HepG2 (cell line): ENCODE results near the gene TOR4A. TPM values are rescaled to one million over a fixed set of nuclear protein-coding genes. Genes with fewer than 3 reads are reported as not detected.

ENCODE experiments used
- AGO1 ChIP-seq: fragments of 200-400 bp; formaldehyde crosslinking; IDR thresholded peaks from 2 replicates; pipeline ENCODE4 v1.6.1; 2017; ENCODE audit warnings: mild to moderate bottlenecking, low read depth, low read length, moderate library complexity; ENCODE audit not compliant: poor library complexity, severe bottlenecking
- ARNTL ChIP-seq: sonication (generic); formaldehyde crosslinking; IDR thresholded peaks from 2 replicates; pipeline ENCODE4 v1.4.0; 2020; ENCODE audit warnings: mild to moderate bottlenecking, missing genetic modification reagents
- HCFC1 ChIP-seq: fragments of 150-350 bp; IDR thresholded peaks from 2 replicates; pipeline ENCODE4 v1.6.1; 2014; ENCODE audit warnings: low read depth, low read length
- HIC2 ChIP-seq: sonication (generic); formaldehyde crosslinking; IDR thresholded peaks from 2 replicates; pipeline ENCODE4 v1.9.0; 2022; ENCODE audit warnings: low read depth, missing genetic modification reagents
- HINFP ChIP-seq: sonication (generic); formaldehyde crosslinking; IDR thresholded peaks from 2 replicates; pipeline ENCODE4 v1.4.0; 2020; ENCODE audit warnings: low read depth, mild to moderate bottlenecking, missing genetic modification reagents
- KLF9 ChIP-seq: IDR thresholded peaks from 2 replicates; pipeline ENCODE4 v1.6.1; 2016; ENCODE audit warnings: low read depth
- MYC ChIP-seq: sonication (generic); formaldehyde crosslinking; IDR thresholded peaks from 2 replicates; pipeline ENCODE4 v1.9.0; 2021; ENCODE audit warnings: missing genetic modification reagents, borderline replicate concordance
- NFIB ChIP-seq: sonication (generic); formaldehyde crosslinking; IDR thresholded peaks from 2 replicates; pipeline ENCODE4 v1.9.0; 2021; ENCODE audit warnings: missing genetic modification reagents, mild to moderate bottlenecking, borderline replicate concordance
- RXRA ChIP-seq: sonication (generic); formaldehyde crosslinking; IDR thresholded peaks from 2 replicates; pipeline ENCODE4 v1.5.1; 2020; ENCODE audit warnings: missing genetic modification reagents
- SMARCC2 ChIP-seq: fragments of 450-650 bp; IDR thresholded peaks from 2 replicates; pipeline ENCODE4 v1.6.1; 2017; ENCODE audit warnings: antibody characterized with exemption, mild to moderate bottlenecking
- TARDBP ChIP-seq: sonication (generic); formaldehyde crosslinking; IDR thresholded peaks from 2 replicates; pipeline ENCODE4 v1.8.0; 2022; ENCODE audit warnings: mild to moderate bottlenecking, missing genetic modification reagents
- ZFP91 ChIP-seq: sonication (generic); formaldehyde crosslinking; IDR thresholded peaks from 2 replicates; pipeline ENCODE4 v1.9.0; 2022; ENCODE audit warnings: missing genetic modification reagents, mild to moderate bottlenecking, borderline replicate concordance
- ZFX ChIP-seq: sonication (generic); formaldehyde crosslinking; IDR thresholded peaks from 2 replicates; pipeline ENCODE4 v1.4.0; 2020; ENCODE audit warnings: mild to moderate bottlenecking, low read depth, missing genetic modification reagents, moderate library complexity
- ZNF501 ChIP-seq: sonication (generic); formaldehyde crosslinking; IDR thresholded peaks from 2 replicates; pipeline ENCODE4 v1.5.1; 2020; ENCODE audit warnings: mild to moderate bottlenecking, moderate library complexity, missing genetic modification reagents
- ZNF609 ChIP-seq: sonication (generic); formaldehyde crosslinking; IDR thresholded peaks from 2 replicates; pipeline ENCODE4 v1.4.0; 2020; ENCODE audit warnings: mild to moderate bottlenecking, missing genetic modification reagents, borderline replicate concordance
- ZNF878 ChIP-seq: sonication (generic); formaldehyde crosslinking; IDR thresholded peaks from 2 replicates; pipeline ENCODE4 v1.8.1; 2023; ENCODE audit warnings: mild to moderate bottlenecking, missing genetic modification reagents, moderate library complexity
- polyA plus RNA-seq, 8 experiments: library from polyadenylated mRNA; depleted of rRNA in 3 of 8; stranded (reverse) in 7 of 8; unstranded in 1 of 8; fragments of >200 nt; fragmentation: Illumina TruSeq in 4 of 8; extraction: Trizol in 4 of 8; gene quantifications; 2 replicates each; pipeline versions ENCODE4 v1.2.1 to v1.2.3, GENCODE V29; 2011 to 2016; ENCODE audit warnings: low read depth in 4 of 8, missing spikeins in 1 of 8, mixed read lengths in 1 of 8; ENCODE audit not compliant: insufficient read depth in 1 of 8
- total RNA-seq, 5 experiments: library from RNA; depleted of rRNA; stranded (reverse); fragments of >200 nt; fragmentation: Illumina TruSeq; extraction: Trizol; gene quantifications; 2 replicates each; pipeline ENCODE4 v1.2.3, GENCODE V29; 2016; ENCODE audit warnings: low read depth in 1 of 5
- TF ChIP-seq, protein P1 (sequence below): sonication (generic); formaldehyde crosslinking; IDR thresholded peaks from 2 replicates; pipeline ENCODE4 v1.4.0; 2020; ENCODE audit warnings: missing genetic modification reagents, low read depth, mild to moderate bottlenecking, borderline replicate concordance

TOR4A gene
- total and polyA plus RNA-seq, 2 of the 13 experiments (the other 11 are each of a cell fraction or from before 2014, with no cell fraction given): 11.1 to 14.2 TPM

DNA sequence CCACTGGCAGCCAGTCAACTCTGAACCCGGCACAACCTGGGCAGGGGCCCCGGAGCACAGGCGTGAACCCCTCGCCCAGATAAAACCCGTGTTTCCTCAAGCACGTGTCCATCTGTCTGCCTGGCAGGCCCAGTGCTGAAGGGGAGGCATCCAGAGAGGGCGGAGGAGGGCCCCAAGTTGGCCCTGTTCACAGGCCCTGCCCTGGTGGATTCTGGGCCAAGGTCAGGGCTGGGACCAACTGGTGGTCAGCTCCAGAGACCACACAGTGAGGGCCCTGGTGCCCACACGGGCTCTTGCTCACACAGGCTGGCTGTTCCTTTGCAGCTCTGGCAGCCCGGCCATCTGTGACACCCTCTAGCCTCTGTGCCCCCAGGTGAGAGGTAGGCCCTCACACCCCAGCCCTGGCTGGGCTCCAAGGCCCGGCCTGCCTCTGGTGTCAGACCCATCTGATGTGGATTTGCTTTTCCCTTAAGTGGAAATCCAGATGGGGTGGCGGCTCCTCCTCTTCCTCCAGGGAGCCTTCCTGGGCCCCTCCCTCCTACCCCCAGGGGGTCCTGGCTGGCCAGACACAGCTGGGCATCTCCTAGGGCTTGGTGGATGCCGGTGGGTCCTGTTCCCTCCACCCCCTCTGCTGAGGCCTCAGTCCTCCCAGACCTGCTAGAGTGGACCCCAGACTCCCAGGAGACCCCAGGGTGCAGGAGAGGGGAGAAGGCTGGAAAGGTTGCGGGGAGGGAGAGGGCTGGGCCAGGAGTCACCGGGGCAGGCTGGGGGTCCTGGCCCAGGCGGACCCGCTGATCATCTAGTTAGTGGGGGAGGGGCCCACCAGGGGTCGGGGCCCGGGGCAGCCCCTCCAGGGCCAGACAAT, 27.0 kb upstream of the TOR4A start (continued):
- TF ChIP-seq, protein P1, sequence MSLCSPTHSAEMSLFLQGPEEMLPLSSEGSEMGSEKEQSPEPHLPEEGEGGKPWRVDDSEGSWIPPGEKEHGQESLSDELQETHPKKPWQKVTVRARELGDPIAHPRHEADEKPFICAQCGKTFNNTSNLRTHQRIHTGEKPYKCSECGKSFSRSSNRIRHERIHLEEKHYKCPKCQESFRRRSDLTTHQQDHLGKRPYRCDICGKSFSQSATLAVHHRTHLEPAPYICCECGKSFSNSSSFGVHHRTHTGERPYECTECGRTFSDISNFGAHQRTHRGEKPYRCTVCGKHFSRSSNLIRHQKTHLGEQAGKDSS: 0 out of 2 replicates have a peak, but pooled peaks have one; percentile 30
- TF ChIP-seq ZNF501 (CRISPR knock-in tag) (0 out of 2 replicates have a peak, but pooled peaks have one; percentile 22), TARDBP (CRISPR knock-in tag) (0 out of 2 replicates have a peak, but pooled peaks have one; percentile 19), ZNF609 (CRISPR knock-in tag) (0 out of 2 replicates have a peak, but pooled peaks have one; percentile 37), MYC (peak; percentile 76), HCFC1 (no peak), ZFP91 (CRISPR knock-in tag) (peak; percentile 57; the same call in 1 of the 2 replicates), NFIB (CRISPR knock-in tag) (no peak), AGO1 (peak; percentile 73), SMARCC2 (no peak), HINFP (CRISPR knock-in tag) (0 out of 2 replicates have a peak, but pooled peaks have one; percentile 49), ARNTL (CRISPR knock-in tag) (peak; percentile 89), KLF9 (CRISPR knock-in tag) (no peak), ZNF878 (CRISPR knock-in tag) (no peak), RXRA (CRISPR knock-in tag) (peak; percentile 31; the same call in 1 of the 2 replicates), ZFX (peak; percentile 78), HIC2 (CRISPR knock-in tag) (peak; percentile 75; the same call in 1 of the 2 replicates)
